ENCODE measurements around the gene ETNPPL. TPM values are rescaled to one million over a fixed set of nuclear protein-coding genes. Genes with fewer than 3 reads are reported as not detected.

ETNPPL gene
- total RNA-seq, 1 donor from 2014 or later, result 18.8 TPM

GRCh38 chr4:108706289-108706688 lies 56.6 kb downstream of the ETNPPL start:
- intact Hi-C loops (cut with micrococcal nuclease), result no loop called here
- ATAC-seq (no peak), DNase-seq (no peak)

- ATAC-seq, result no peak
- intact Hi-C loops (cut with micrococcal nuclease), result no loop called here
- no peak for DNase-seq
These were observed 58.9 kb downstream of the ETNPPL start for GRCh38 chr4:108703966-108704365.

GRCh38 chr4:108703370-108703769 lies 59.5 kb downstream of the ETNPPL start:
- intact Hi-C loops (cut with micrococcal nuclease), result no loop called here
- no peak for ATAC-seq
- no peak for DNase-seq

- DNase-seq (no peak), ATAC-seq (no peak)
- intact Hi-C loops (cut with micrococcal nuclease), result no loop called here
These were observed 59.9 kb downstream of the ETNPPL start for GRCh38 chr4:108702960-108703359.

- intact Hi-C loops (cut with micrococcal nuclease), result no loop called here
- DNase-seq (no peak), ATAC-seq (no peak)
These were observed 62.6 kb downstream of the ETNPPL start for GRCh38 chr4:108700081-108700757.

- ATAC-seq, result no peak
- intact Hi-C loops (cut with micrococcal nuclease), result no loop called here
- DNase-seq, result no peak
These were observed 66.7 kb downstream of the ETNPPL start for GRCh38 chr4:108696160-108696559.

- intact Hi-C loops (cut with micrococcal nuclease), result no loop called here
These were observed 67.8 kb downstream of the ETNPPL start for GRCh38 chr4:108695062-108695461.

GRCh38 chr4:108694423-108694822 lies 68.4 kb downstream of the ETNPPL start:
- DNase-seq, result no peak
- intact Hi-C loops (cut with micrococcal nuclease), result no loop called here
- no peak for ATAC-seq

More at GRCh38 chr4:108695062-108695461, 67.8 kb downstream of the ETNPPL start:
- no peak for DNase-seq
- ATAC-seq, result no peak

- no peak for DNase-seq
- intact Hi-C loops (cut with micrococcal nuclease), result no loop called here
- no peak for ATAC-seq
These were observed 69.0 kb downstream of the ETNPPL start for GRCh38 chr4:108693819-108694218.

GRCh38 chr4:108693211-108693610 lies 69.6 kb downstream of the ETNPPL start:
- intact Hi-C loops (cut with micrococcal nuclease), result no loop called here
- ATAC-seq (no peak), DNase-seq (no peak)

Other genes with a start within 250 kb of the ETNPPL start
- gene RPL34, start 142.5 kb downstream of the ETNPPL start, total RNA-seq, result 718 TPM
- gene OSTC, start 112.5 kb downstream of the ETNPPL start, total RNA-seq, result 26.7 TPM